B cell (primary cell): ENCODE measurements around the gene TSHZ1. TPM values are rescaled to one million over a fixed set of nuclear protein-coding genes. Genes with fewer than 3 reads are reported as not detected.

ENCODE experiments used
- ATAC-seq: fragments of 200-7000 bp; cut with Tn5 transposase; one replicate; pipeline ENCODE4 v1.10.0; 2021; ENCODE audit warnings: low read depth, mild to moderate bottlenecking, moderate number of reproducible peaks, moderate library complexity
- CTCF ChIA-PET: fragments of 350-600 bp; sonication (Branson Sonifier 250); formaldehyde crosslinking; loops from one replicate; lab custom pipeline; 2021; ENCODE audit warnings: antibody characterized with exemption, inconsistent platforms; lab: Charles Lee
- POLR2A ChIA-PET: fragments of 350-600 bp; sonication (Branson Sonifier 250); formaldehyde crosslinking; loops from one replicate; lab custom pipeline; 2021; ENCODE audit warnings: antibody characterized with exemption; lab: Charles Lee
- DNase-seq: peaks from one replicate; pipeline ENCODE4 v3.0.0; 2013
- H2AFZ ChIP-seq: 2 replicates; pipeline ENCODE4 v1.6.1; 2012; ENCODE audit warnings: mild to moderate bottlenecking, low read depth, low read length; ENCODE audit not compliant: insufficient read depth, poor library complexity, severe bottlenecking
- H3K27ac ChIP-seq, 2 donors: 1 replicate in 1 of 2; 2 replicates in 1 of 2; pipeline ENCODE4 v1.5.1; 2012 to 2013; ENCODE audit warnings: low read length in 2 of 2, mild to moderate bottlenecking in 2 of 2, moderate library complexity in 1 of 2
- H3K27me3 ChIP-seq, 4 experiments: fragments of 200-600 bp in 1 of 4; sonication (generic) in 1 of 4; replicated peaks in 1 of 4; 1 replicate in 2 of 4; 2 replicates in 2 of 4; pipeline versions ENCODE4 v1.6.1 to v1.7.0; 2013 to 2016; ENCODE audit warnings: low read length in 3 of 4, mild to moderate bottlenecking in 2 of 4, mixed read lengths in 1 of 4, moderate library complexity in 1 of 4; ENCODE audit not compliant: insufficient read depth in 4 of 4, control insufficient read depth in 3 of 4; ENCODE audit errors: control extremely low read depth in 1 of 4
- H3K36me3 ChIP-seq, 2 experiments: replicated peaks in 1 of 2; 1 replicate in 1 of 2; 2 replicates in 1 of 2; pipeline versions ENCODE4 v1.6.1 to v1.7.1; 2013; ENCODE audit warnings: low read length in 1 of 2; ENCODE audit not compliant: insufficient read depth in 2 of 2, control insufficient read depth in 1 of 2; ENCODE audit errors: control extremely low read depth in 1 of 2, extremely low read depth in 1 of 2
- H3K4me1 ChIP-seq, 2 donors: fragments of 200-600 bp in 1 of 2; sonication (generic) in 1 of 2; 1 replicate in 1 of 2; 2 replicates in 1 of 2; pipeline versions ENCODE4 v1.5.1 to v1.6.1; 2013 to 2017; ENCODE audit warnings: low read length in 2 of 2; ENCODE audit not compliant: control insufficient read depth in 2 of 2, insufficient read depth in 2 of 2
- H3K4me2 ChIP-seq: replicated peaks from 2 replicates; pipeline ENCODE3; 2012; ENCODE audit warnings: mild to moderate bottlenecking, low read depth, low read length; ENCODE audit not compliant: poor library complexity, severe bottlenecking
- H3K4me3 ChIP-seq, 5 experiments: fragments of 200-600 bp in 1 of 5; sonication (generic) in 1 of 5; 1 replicate in 3 of 5; 2 replicates in 2 of 5; pipeline versions ENCODE4 v1.5.1 to v1.7.0; 2011 to 2016; ENCODE audit warnings: low read length in 4 of 5, mild to moderate bottlenecking in 4 of 5, low read depth in 2 of 5, control low read depth in 1 of 5, moderate library complexity in 1 of 5; ENCODE audit not compliant: insufficient read depth in 1 of 5; ENCODE audit errors: control extremely low read depth in 1 of 5, extremely low read depth in 1 of 5
- H3K79me2 ChIP-seq: fragments of 200-600 bp; sonication (generic); one replicate; pipeline ENCODE4 v1.6.0; 2016; ENCODE audit warnings: low read length; ENCODE audit not compliant: control insufficient read depth, insufficient read depth
- H3K9ac ChIP-seq: fragments of 200-600 bp; sonication (generic); 2 replicates; pipeline ENCODE4 v1.6.1; 2017; ENCODE audit warnings: mild to moderate bottlenecking, low read length, moderate library complexity
- H3K9me3 ChIP-seq, 3 donors: one replicate each; pipeline versions ENCODE4 v1.6.1 to v1.7.1; 2013; ENCODE audit warnings: low read length in 2 of 3; ENCODE audit not compliant: control insufficient read depth in 2 of 3, insufficient read depth in 1 of 3; ENCODE audit errors: control extremely low read depth in 1 of 3
- H4K20me1 ChIP-seq: 2 replicates; pipeline ENCODE4 v1.6.0; 2012; ENCODE audit warnings: mild to moderate bottlenecking, low read length; ENCODE audit not compliant: insufficient read depth, control insufficient read depth, poor library complexity, severe bottlenecking
- H3K27ac Mint-ChIP-seq: one replicate; pipeline ENCODE4 v1.8.0; 2021; ENCODE audit warnings: mixed read lengths
- H3K27me3 Mint-ChIP-seq: one replicate; pipeline ENCODE4 v1.8.0; 2021; ENCODE audit warnings: mixed read lengths
- H3K4me1 Mint-ChIP-seq: one replicate; pipeline ENCODE4 v1.8.0; 2021; ENCODE audit warnings: mixed read lengths
- H3K4me3 Mint-ChIP-seq: one replicate; pipeline ENCODE4 v1.8.0; 2021; ENCODE audit warnings: mixed read lengths
- H3K9me3 Mint-ChIP-seq: one replicate; pipeline ENCODE4 v1.8.0; 2022; ENCODE audit warnings: mixed read lengths; ENCODE audit not compliant: insufficient read depth
- CTCF ChIP-seq: fragments of 200-600 bp; IDR thresholded peaks from one replicate; pipeline ENCODE4 v1.8.0; 2022; ENCODE audit warnings: antibody characterized with exemption, mild to moderate bottlenecking
- EZH2 ChIP-seq: IDR thresholded peaks from 2 replicates; pipeline ENCODE4 v1.6.1; 2012; ENCODE audit warnings: borderline replicate concordance, low read depth, mild to moderate bottlenecking, moderate library complexity, low read length; ENCODE audit not compliant: insufficient read depth, poor library complexity, severe bottlenecking
- WGBS: methylation state at CpG from one replicate; pipeline ENCODE4 v1.1.5; 2013; ENCODE audit warnings: missing lambda C conversion rate; ENCODE audit not compliant: insufficient coverage; 5-methylcytosine and 5-hydroxymethylcytosine counted together
- intact Hi-C: fragments of 100-400 bp; cut with micrococcal nuclease; formaldehyde crosslinking; loops from one replicate; pipeline ENCODE4 v1.10.0; 2022
- polyA plus RNA-seq: library from polyadenylated mRNA; depleted of rRNA; stranded (reverse); fragments of >200 nt; gene quantifications from 2 replicates; pipeline ENCODE4 v1.2.3, GENCODE V29; 2012
- total RNA-seq, 2 donors: library from RNA; stranded (reverse); fragments of 120-200 nt in 1 of 2; gene quantifications; 1 replicate in 1 of 2; 2 replicates in 1 of 2; pipeline versions ENCODE4 v1.2.3 to v1.2.4, GENCODE V29; 2013 to 2022

The TSHZ1 gene
- total and polyA plus RNA-seq, 2 donors (not counting 1 experiment from before 2014, with no cell fraction given): 5.3 to 9.8 TPM

- CTCF ChIA-PET: no interaction called here
- Histone ChIP-seq H3K27me3 (peaks cover 0 to 3% (median 0%) of the 10 kb centered on the region in 4 experiments), H3K27ac (no peak overlapping the region), H4K20me1 (no peaks in the 10 kb centered on the region), H2AFZ (no peak overlapping the region), H3K9ac (no peak overlapping the region), H3K36me3 (no peaks in the 10 kb centered on the region), H3K4me3 (no peak overlapping the region), H3K4me2 (no peak overlapping the region), H3K79me2 (no peaks in the 10 kb centered on the region), H3K9me3 (peaks cover 0 to 15% (median 0%) of the 10 kb centered on the region in 3 donors), H3K4me1 (no peaks in the 10 kb centered on the region)
- no peaks in the 10 kb centered on the region for H3K4me1 Mint-ChIP-seq
- WGBS: 100% methylated on average over 1 of the region's 5 CpGs
- no peak overlapping the region for H3K27ac Mint-ChIP-seq
- DNase-seq: no peak
- intact Hi-C loops: no loop called here
- peaks cover 27% of the 10 kb centered on the region for H3K27me3 Mint-ChIP-seq
- POLR2A ChIA-PET: no interaction called here
- ATAC-seq: no peak
- H3K4me3 Mint-ChIP-seq: no peak overlapping the region
- H3K9me3 Mint-ChIP-seq: no peaks in the 10 kb centered on the region
- TF ChIP-seq EZH2: no peak
- no peak for TF ChIP-seq CTCF
Measured at GRCh38 chr18:75314117-75314516, 103.5 kb downstream of the TSHZ1 start.

- no peaks in the 10 kb centered on the region for H3K4me1 ChIP-seq
- H3K36me3 ChIP-seq: no peaks in the 10 kb centered on the region
- POLR2A ChIA-PET: no interaction called here
- 80% methylated on average over 1 of the region's 1 CpG for WGBS
- intact Hi-C loops: no loop called here
- peaks cover 0 to 3% (median 0%) of the 10 kb centered on the region in 4 experiments for H3K27me3 ChIP-seq
- peaks cover 27% of the 10 kb centered on the region for H3K27me3 Mint-ChIP-seq
- H3K9ac ChIP-seq: no peak overlapping the region
- TF ChIP-seq EZH2 (no peak), CTCF (no peak)
- CTCF ChIA-PET: no interaction called here
- H3K4me3 Mint-ChIP-seq: no peak overlapping the region
- H3K79me2 ChIP-seq: no peaks in the 10 kb centered on the region
- H3K9me3 ChIP-seq: peaks cover 0 to 10% (median 0%) of the 10 kb centered on the region in 3 donors
- H3K27ac Mint-ChIP-seq: no peak overlapping the region
- H4K20me1 ChIP-seq: no peaks in the 10 kb centered on the region
- H3K4me2 ChIP-seq: no peak overlapping the region
- ATAC-seq (no peak), DNase-seq (no peak)
- H3K4me3 ChIP-seq: no peak overlapping the region
- no peak overlapping the region for H3K27ac ChIP-seq
- no peaks in the 10 kb centered on the region for H3K9me3 Mint-ChIP-seq
- H2AFZ ChIP-seq: no peak overlapping the region
- no peaks in the 10 kb centered on the region for H3K4me1 Mint-ChIP-seq
Measured at GRCh38 chr18:75314606-75315005, 104.0 kb downstream of the TSHZ1 start.
